ENCODE data around the gene TNNT2.

TNNT2 gene

DNA sequence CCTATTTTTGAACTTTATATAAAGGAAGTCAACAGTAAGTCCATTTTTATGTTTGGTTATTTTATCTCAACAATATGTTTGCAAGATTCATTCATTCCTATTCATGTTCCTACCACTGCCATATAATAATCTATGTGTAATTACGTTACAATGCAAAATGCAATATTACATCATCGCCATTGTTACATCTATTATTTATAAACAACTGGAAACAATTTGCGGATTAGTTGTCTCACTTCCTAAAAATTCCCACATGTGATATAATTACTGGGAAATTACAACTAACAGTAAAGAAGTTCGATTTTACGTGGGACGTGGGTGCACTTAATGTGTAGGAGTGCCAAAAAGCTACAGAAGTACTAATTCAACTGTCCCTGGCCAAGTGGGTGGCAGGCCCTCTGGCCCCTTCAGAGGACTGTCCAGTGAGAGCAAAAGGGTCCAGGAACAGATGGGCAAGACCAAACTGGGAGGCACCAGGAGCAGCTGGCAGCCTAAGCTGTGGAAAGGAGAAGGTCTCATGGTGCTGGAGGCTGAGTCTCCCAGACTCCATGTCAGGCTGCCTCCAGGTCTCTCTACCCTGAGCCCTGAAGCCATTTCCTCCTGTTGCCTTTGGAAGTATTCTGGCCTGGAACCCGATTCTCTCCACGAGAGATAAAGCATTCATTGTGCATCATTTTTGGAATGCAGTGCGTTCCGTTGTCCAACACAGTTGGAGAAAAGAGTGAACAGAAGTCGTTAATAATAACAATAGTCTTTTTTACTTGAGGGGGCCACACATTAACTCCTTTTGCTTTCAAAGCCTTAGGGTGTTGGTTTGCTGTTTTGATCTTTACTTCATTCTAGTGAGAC, 42.9 kb downstream of the TNNT2 start:
- DNase-seq (ENCODE audit: low spot score): no peak

DNA sequence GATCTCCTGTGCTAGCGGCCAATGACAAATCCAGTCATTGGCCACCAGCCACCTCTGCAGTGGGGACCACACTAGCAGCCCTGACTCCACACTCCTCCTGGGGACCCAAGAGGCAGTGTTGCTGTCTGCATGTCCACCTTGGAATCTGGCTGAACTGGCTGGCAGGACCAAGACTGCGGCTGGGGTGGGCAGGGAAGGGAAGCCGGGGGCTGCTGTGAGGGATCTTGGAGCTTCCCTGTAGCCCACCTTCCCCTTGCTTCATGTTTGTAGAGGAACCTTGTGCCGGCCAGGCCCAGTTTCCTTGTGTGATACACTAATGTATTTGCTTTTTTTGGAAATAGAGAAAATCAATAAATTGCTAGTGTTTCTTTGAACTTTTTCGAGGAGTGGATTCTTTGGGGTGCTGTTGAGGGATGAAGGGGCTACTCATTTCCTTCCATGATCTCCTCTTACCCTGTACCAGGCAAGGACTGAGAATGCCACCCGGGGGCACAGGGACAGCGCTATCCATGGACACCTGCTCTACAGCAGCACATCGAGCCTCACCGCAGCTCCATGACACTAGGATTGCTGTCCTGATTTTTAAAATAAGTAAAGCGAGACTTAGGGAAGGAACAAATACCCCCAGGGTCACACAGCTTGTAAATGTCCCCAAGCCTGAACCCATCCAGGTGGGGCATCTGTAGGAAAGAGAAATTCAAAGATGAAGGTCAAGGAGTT, 44.7 kb downstream of the TNNT2 start:
- DNase-seq (ENCODE audit: low spot score): no peak

- no peak for DNase-seq (ENCODE audit: low spot score)
These were observed 45.5 kb downstream of the TNNT2 start for GRCh38 chr1:201332021-201332420.

- DNase-seq (ENCODE audit: low spot score): no peak
These were observed 46.3 kb downstream of the TNNT2 start for GRCh38 chr1:201331166-201331565.

GRCh38 chr1:201330541-201330940, 46.9 kb downstream of the TNNT2 start:
- no peak for DNase-seq (ENCODE audit: low spot score)

GRCh38 chr1:201329801-201330200, 47.7 kb downstream of the TNNT2 start:
- DNase-seq (ENCODE audit: low spot score): no peak

DNA sequence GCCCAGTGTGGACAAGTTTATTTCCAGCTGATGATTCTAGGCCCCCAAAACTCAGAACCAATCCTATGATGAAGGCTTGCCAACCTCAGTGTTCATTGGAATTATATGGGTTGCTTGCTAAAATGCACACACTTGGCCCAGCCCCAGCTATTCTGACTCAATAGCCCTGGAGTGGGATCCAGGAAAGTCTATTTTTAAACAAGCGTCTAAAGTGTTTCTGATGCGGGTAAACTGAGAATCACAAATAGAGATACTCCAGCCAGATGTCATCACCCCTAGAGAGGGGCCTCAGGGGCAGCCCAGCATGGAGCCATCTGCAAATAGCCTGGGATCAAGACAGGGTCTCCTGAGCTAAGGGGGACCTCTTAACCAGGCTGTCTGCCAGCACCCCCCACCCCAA, 48.2 kb downstream of the TNNT2 start:
- DNase-seq (ENCODE audit: low spot score): no peak

- DNase-seq (ENCODE audit: low spot score): no peak
These were observed 48.9 kb downstream of the TNNT2 start for GRCh38 chr1:201328576-201328975.

DNA sequence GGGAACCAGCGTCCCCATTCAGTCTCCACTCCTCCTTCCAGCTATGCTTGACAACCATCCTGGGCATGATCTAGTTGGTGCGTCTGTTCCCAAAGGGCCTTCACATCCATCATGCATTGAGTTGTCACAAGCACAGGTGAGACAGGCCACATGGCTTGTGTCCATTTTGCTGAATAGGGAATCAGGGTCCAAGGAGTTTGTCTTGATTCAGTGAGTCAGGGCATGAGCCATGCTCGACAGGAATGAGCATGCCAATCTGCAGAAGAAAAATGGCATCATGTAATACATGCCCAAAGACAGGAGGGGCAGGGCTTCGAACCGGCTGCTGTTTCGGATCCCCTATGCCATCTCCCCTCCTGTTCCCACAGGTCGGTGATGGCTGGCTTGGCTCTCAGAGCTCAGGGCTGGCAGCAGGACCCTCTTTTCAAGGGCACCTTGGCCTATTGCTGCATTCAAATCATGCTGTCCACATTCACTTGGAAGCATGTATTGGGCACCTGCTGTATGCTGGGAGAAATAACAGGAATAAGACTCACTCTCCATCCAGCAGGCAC, 49.7 kb downstream of the TNNT2 start:
- DNase-seq (ENCODE audit: low spot score): no peak

DNA sequence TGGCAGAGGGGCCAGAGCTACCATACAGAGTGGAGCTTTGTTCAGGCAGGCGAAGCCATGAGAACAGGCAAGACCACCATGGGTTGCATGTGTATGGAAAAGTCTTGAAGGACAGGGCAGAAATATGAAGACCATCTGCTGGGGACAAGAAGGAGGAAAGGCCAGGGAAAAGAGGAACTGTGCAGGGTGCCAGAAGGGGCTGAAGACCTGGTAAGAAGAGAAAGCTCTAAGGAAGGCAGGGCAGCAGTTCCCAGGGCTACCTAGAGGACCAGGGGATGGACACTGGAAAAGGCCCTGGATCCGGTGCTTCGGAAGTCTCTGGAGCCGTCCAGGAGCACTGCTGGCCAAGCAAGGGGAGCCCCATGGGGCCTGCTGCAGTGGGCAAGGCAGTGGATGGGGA, 50.8 kb downstream of the TNNT2 start:
- DNase-seq (ENCODE audit: low spot score): no peak

DNA sequence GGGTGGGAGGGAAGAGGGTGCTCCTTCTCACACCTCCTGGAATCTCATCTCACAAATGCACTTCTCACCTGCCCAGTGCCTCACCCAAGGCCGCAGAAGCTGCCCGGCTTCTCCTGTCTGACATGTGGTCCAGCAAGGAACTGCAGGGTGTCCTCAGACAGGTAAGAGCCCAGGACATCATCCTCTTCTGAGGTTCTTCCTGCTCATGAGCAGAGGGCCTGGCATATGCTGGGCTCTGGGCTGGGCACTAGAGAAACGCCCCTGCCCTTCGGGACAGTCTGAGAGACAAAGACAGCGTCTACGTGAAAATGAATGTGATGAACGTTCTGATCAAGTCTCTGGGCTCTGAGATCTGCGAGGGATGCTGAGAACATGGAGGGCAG, 51.8 kb downstream of the TNNT2 start:
- DNase-seq (ENCODE audit: low spot score): no peak

DNA sequence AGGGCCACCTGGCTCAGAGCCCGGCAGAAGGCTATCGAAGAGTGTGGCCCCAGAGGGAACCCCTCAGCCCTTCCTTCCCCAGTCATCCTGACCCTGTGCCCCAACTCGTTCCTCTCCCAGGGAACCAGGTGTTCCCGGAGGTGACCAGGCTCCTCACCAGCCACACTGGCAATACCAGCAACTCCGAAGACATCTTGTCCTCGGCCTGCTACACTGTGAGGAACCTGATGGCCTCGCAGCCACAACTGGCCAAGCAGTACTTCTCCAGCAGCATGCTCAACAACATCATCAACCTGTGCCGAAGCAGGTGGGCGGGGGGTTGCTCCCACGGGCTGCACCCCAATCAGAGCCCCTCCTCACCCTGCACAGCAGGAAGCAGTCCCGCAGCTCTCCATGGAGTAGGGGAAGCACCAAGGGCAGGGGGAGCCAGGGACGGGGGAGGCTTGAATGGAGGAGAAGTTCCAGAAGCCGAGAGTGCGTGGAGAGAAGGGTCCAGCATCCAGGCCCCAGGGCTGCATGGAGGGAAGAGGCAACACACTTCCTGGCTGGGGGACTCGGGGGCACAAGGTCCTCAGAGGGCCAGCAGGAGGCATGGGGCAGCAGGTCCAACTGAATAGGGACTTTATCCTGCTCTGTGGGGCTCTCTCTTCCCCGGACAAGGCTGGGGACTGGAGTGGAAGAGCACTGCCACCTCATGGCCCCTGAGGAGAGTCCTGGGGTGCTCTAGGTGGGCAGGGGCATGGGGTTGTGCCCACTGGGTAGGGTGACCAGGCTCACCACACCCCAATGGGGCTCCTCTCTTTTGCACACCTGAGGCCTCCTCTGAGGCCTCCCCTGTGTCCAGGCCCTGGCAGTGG, 52.4 kb downstream of the TNNT2 start:
- no peak for DNase-seq (ENCODE audit: low spot score)

DNA sequence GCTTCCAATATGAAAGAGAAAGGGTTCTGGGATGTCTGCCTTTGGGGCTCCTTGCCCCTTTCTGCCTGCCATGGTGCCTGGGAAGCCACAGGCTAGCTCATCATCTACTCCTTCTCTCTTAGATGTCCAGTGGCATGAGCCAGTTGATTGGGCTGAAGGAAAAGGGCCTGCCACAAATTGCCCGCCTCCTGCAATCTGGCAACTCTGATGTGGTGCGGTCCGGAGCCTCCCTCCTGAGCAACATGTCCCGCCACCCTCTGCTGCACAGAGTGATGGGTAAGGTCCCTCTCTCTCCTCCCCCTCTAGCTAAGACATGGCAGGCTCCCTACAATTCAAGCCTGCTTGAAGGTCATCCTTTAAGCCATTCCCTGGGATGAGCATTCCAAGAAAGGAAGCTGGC, 53.2 kb downstream of the TNNT2 start:
- no peak for DNase-seq (ENCODE audit: low spot score)

DNA sequence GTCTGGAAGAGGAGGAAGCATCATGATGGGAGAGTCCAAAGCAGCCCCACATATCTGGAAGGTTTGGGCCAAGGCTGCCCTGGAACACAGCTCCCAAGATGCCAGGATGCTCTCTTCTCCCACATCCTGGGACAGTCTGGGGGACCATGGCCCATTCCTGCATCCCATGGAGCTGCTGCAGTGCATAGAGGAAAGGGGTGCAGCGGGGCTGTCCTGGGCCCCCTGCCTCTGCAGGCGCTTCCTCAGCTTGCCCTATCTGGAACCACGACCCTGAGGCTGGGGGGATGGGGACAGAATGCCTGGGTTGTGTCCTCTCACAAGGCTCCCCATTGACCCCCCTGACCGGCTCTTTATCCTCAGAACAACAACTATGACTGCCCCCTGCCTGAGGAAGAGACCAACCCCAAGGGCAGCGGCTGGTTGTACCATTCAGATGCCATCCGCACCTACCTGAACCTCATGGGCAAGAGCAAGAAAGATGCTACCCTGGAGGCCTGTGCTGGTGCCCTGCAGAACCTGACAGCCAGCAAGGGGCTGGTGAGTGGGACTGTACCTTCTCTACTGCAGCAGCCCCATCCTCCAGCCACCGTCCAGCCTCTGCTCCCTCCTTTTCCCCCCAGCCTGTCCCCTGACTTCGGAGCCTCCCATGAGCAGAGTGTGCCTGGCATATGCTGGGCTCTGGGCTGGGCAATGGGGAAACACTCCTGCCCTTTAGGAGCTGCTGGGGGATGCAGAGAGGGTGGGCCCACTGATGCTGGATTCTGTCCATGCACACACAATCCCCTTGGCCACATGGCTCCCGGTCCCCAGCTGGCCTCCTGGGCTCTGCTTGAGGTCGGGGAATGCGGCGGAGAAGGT, 54.6 kb downstream of the TNNT2 start:
- DNase-seq (ENCODE audit: low spot score): no peak

- no peak for DNase-seq (ENCODE audit: low spot score)
These were observed 55.6 kb downstream of the TNNT2 start for GRCh38 chr1:201321826-201322390.

DNA sequence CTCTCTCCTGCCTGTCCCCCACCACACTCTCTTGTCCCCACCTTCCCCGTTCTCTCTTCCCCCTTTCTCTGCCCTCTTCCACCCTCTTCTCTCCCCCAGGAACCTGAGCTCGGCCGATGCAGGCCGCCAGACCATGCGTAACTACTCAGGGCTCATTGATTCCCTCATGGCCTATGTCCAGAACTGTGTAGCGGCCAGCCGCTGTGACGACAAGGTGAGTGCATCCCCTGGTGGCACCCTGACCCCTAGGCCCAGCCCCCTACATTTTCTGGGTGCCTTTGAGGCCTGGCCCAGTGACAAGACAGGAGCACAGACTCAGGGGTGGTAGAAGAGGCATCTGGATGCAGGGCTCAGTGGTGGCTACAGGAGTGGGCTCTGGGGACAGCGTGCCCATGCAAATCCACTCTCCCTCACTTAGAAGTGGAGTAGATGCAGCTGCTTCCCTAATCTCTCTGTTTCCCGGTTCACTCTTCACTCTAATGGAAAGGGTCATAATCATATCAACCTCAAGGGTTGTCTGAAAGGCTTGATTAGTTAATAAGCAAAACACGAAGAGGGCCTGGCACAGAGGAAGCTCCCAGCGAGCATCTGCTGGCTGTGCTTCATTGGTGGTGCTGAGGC, 57.2 kb downstream of the TNNT2 start:
- no peak for DNase-seq (ENCODE audit: low spot score)

DNA sequence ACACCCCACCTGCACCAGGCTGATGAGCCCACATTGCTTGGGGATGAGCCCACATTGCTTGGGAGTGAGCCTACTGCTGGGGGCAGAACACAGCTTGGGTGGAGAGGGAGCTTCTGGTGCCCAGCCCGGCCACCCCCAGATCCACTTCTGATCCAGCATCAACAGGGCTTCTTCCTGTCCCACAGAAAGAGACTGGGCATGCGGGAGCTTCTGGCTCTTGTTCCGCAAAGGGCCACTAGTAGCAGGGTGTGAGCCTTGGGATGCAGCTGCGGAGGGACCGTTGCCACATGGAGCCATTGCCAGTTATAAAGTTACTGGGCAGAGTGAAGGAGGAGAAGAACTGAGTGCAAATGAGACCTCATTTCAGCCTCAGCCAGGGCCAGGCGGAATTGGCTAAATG, 57.8 kb downstream of the TNNT2 start:
- no peak for DNase-seq (ENCODE audit: low spot score)

DNA sequence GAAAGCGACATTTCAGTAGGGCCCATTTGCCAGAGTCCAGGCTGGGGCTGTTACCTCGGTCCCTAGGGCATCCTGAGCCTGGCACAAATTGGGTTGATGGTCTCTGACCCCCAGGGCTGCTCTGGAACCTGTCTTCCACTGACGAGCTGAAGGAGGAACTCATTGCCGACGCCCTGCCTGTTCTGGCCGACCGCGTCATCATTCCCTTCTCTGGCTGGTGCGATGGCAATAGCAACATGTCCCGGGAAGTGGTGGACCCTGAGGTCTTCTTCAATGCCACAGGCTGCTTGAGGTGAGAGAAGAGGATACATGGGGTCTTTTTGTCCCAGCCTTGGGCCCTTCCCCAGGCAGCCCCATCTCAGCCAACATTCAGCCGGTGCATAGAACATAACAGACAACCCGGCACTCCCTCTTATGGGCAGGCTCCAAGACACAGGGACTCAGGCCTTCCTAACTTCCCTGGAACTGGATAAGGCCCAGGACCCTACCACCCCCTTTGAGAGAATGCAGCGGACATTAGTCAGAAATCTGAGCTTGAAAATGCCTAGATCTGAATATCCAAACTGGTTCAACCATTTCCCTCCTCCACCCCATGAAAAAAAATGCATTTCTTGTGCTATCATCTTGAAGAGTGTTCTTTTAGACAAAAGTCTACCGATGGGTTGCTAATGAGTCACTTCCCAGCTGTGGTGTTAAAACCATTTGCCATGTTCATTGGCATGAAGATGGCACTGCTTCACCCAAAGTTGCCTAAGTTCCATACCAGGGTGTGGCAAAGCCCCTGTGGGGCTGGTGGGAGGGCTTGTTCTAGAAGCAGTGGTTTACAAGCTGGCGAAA, 58.8 kb downstream of the TNNT2 start:
- DNase-seq (ENCODE audit: low spot score): no peak

GRCh38 chr1:201317551-201317950, 59.9 kb downstream of the TNNT2 start:
- no peak for DNase-seq (ENCODE audit: low spot score)

- no peak for DNase-seq (ENCODE audit: low spot score)
These were observed 60.9 kb downstream of the TNNT2 start for GRCh38 chr1:201316556-201316955.
